GM19324 (cell line): ENCODE measurements around the gene UMPS.
"Not testable (repeated sequence)": the region's sequence is repeated elsewhere in the genome, so short reads cannot be mapped to it uniquely, and the experiment has no call there.

Source experiments
- ATAC-seq: cut with Tn5 transposase; IDR thresholded peaks from one replicate; pipeline ENCODE4 v1.9.1; 2021; ENCODE audit warnings: mild to moderate bottlenecking, moderate library complexity; ENCODE audit not compliant: unreplicated experiment, low FRiP score

Gene UMPS

DNA sequence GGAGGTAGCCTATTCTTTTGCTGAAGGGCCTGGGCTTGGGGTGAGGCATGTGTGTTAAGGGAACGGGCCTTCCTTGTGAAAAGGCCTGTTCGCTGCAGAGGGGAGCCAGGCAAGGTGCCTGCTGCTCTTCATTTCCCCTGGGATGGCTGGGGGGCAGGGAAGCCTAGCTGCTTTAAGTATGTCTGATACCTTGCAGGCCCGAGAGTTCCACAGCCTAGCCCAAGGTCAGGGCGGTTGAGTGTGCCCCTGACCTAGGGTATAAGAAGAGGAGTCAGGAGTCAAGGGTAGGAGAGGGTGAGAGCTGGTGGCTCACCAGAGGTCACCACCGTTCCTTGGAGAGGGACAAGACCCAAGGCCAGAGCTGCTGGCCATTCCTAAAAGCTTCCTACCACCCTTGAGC, 46.6 kb downstream of the UMPS start:
- ATAC-seq = no peak

DNA sequence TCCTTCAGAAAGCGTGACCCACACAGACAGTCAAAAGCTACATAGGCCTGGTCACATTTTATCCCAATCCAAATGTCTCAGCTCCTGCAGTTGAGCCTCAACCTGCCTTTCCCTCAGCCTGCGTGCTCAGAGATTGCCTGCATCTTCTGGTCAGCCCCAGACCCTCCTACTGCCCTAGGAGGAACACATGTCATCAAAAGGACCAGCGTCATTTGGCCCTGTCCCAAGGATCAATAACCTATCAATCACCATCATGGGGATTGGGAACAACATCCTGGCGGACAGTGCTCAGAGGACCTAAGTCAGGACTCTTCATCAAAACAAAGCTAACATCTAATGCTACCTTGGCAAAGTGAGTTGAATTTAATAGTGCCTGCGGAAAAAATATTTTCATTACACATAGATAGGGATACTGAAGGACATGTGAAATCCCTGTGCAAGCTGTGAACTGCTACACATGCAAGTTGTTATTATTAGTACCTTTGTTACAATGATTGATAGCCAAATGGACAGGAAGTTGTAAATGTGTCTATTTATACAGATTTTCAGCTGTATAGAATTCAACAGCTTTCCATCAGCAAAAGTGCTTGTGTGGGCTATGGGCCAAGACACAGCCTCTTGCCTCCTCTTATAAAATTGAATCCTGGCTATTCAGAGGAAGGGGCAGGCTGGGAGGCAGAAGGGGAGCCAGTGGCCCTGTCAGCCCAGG, 47.7 kb downstream of the UMPS start:
- ATAC-seq = no peak

- ATAC-seq = no peak
Observed at GRCh38 chr3:124779116-124779515, 48.9 kb downstream of the UMPS start.

DNA sequence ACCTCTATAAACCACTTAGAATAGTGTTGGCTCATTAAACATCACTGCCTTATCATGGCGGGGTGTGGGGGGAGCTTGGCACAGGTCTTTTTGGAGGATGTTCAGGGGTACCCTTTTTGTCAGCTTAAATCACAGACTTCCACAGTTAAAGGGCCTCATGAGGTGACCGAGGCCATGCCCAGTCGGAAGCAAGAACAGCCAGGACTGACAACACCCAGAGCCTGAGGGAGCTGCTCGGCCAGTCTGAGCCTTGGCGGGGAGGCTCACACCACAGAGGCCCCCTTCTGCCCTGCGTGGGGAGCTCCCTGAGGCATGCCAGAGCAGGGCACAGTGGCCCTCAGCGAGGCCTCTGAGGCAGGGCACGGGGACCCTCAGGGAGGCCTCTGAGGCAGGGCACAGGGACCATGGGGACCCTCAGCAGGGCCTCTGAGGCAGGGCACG, 49.5 kb downstream of the UMPS start:
- ATAC-seq = no peak

DNA sequence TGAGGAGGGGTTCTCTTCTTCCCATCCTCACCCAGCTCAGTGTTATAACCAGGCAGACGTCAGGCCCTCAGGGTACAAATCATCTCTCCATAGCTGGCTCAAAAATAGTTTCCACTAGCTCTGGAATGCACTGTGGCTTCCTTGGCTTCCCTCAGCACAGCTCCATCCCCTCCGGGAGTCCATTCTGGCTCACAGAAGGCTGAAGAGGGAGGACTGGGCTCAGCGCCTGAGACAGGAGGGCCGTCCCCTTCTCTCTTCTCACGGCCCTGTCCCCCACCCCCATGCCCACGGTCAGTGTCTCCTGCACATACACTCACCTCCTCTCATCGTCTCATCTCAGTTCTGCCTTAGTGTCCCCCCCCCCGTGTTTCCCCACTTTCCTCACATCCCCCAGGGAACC, 50.1 kb downstream of the UMPS start:
- no peak for ATAC-seq

GRCh38 chr3:124780761-124781475, 50.7 kb downstream of the UMPS start:
- ATAC-seq = no peak

DNA sequence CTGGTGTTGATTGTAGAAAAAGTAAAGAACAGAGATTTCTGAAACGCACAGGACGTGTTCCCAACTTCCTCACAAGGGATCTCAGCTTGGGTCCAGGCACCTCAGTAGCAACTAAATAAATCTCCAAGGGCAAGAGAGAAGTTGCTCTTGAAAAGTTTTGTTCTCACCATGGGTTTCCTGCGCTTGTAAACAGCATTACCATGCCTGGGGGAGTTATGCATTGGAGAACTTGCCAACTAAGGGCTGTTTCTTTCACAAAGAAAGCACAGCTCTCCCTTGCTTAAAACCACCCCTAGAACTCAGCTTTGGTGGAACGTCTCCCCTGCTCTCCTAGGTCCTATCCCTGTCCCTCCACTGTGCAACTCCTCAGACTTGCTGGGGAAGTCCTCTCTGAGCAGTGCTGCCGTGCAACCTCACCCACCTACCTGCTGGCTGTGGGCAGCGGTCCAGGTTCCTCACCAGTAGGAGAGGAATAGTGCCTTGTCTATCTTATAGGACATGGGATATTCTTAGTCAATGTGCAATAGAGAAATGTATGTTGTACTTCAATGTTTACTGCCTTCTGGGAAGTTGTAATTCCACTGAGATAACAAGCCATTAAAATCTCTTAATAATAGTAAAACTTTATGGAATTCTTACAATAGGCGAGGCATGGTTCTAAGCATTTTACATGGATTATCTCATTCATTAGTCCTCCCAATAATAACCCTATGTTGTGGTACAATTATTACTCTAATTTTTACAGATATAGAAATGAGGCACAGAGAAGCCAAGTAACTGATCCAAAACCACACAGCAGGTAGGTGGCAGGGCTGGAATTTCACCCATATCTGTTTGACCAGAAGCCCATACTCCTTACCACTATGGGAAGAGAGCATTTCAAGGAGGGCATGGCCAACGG, 51.5 kb downstream of the UMPS start:
- no peak for ATAC-seq

- not testable (repeated sequence) for ATAC-seq
Observed at GRCh38 chr3:124782377-124782712, 52.1 kb downstream of the UMPS start.

- ATAC-seq = no peak
Observed at GRCh38 chr3:124783696-124784095, 53.4 kb downstream of the UMPS start.

- ATAC-seq = no peak
Observed at GRCh38 chr3:124784686-124785382, 54.6 kb downstream of the UMPS start.

GRCh38 chr3:124785973-124786372, 55.7 kb downstream of the UMPS start:
- ATAC-seq = no peak

DNA sequence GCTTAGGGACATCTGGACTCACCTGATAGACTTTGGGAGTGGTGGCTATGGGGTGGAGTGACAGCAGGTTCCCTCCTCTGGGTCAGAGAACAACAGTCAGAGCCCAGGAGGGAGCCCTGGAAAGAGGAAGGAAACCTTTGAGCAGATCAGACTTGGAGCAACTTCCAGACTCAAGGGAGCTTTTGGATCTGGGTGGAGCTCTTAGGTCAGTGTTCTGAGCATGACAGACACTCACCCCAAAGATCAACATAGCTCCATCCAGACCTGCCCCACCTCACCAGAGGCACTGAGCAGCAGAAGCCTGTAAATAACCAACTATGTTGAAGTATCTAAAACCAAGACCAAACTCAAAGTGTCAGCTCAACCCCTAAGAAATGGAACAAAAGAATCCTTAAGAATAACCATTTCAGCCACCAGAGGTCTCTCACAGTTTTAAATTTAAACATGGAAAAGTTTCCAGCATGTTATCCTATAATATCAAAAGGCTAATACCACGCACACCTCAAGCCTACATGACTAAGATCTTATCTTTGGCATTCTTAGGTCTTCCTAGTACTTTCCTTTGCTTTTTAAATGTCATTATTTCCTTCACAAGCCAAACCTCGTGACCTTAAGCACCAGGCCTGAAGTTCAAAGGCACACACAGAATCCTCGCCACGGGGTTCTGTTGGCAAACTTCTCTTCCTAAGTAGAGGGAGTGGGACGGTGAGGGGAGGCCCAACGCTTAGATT, 56.4 kb downstream of the UMPS start:
- ATAC-seq = no peak

- no peak for ATAC-seq
Observed at GRCh38 chr3:124787476-124788195, 57.4 kb downstream of the UMPS start.

DNA sequence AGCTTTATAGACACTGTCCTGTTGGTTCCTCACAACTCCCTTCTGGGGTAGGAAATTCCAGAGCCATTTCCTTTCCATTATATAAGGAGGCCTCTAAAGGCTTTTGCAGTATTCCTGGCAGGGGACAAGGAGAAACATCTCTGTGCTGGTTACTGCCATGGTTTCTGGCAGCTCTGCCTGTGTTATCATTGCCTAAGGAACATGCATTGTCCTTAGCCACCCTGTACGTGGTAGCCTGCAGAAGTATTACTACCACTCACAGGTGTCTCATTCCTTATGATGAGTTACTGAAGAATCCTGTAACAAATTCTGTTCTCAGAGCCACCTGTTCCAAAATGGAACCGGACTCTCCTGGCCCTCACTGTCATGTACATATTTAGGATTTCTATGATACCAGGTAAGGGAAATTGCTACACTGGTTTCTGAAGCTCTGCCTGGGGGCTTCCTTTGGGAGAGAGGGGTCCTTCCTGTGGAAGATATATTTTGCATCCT, 58.0 kb downstream of the UMPS start:
- no peak for ATAC-seq

DNA sequence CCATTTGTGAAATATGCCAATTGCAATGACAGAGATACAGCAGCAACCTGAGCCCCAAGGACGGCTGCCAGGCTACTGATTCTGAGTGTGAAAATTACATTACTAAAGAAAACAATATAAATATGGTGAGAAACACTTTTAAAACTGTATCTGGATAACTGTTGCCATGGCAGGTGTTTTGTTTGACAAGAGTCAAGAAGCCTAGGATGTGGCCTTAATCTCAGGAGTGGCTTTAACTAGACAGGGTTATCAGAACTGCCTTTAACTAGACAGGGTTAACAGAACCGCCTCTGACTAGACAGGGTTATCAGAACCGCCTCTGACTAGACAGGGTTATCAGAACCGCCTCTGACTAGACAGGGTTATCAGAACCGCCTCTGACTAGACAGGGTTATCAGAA, 58.9 kb downstream of the UMPS start:
- not testable (repeated sequence) for ATAC-seq

- ATAC-seq = no peak
Observed at GRCh38 chr3:124791142-124791541, 60.9 kb downstream of the UMPS start.

- no peak for ATAC-seq
Observed at GRCh38 chr3:124791639-124792151, 61.4 kb downstream of the UMPS start.

DNA sequence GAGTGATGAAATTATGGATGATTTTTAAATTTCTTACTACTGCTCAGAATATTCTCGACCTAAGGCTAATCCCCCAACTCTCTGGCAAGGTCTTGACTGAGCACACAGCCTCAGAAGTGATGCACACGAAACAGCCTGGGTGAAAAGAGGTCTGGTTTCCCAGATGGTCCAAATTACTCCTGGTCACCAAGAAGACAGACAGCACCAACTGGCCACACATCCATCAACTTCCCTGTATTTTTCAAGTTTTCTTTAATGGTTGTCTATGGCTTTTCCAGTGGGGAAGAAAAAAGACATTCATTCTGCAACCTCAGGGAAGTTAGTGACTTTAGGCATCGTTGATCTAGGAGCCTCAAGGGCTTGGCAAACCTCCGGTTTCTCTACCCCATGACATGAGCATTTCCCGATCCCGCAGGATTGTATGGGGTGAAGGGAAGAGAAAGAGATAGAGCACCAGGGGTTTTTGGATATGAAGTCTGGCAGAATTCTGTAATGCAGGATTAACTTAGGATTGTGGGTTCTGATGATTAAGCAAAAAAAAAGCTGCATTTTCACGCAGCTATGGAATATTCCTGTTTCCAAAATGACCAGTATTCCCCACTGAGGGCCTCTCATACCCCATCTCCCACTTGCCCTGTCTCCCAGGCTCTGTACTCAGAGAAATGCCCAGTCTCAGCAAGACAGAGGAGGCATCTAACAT, 62.2 kb downstream of the UMPS start:
- ATAC-seq = no peak
